ENCODE measurements around the gene RNH1.

DNA sequence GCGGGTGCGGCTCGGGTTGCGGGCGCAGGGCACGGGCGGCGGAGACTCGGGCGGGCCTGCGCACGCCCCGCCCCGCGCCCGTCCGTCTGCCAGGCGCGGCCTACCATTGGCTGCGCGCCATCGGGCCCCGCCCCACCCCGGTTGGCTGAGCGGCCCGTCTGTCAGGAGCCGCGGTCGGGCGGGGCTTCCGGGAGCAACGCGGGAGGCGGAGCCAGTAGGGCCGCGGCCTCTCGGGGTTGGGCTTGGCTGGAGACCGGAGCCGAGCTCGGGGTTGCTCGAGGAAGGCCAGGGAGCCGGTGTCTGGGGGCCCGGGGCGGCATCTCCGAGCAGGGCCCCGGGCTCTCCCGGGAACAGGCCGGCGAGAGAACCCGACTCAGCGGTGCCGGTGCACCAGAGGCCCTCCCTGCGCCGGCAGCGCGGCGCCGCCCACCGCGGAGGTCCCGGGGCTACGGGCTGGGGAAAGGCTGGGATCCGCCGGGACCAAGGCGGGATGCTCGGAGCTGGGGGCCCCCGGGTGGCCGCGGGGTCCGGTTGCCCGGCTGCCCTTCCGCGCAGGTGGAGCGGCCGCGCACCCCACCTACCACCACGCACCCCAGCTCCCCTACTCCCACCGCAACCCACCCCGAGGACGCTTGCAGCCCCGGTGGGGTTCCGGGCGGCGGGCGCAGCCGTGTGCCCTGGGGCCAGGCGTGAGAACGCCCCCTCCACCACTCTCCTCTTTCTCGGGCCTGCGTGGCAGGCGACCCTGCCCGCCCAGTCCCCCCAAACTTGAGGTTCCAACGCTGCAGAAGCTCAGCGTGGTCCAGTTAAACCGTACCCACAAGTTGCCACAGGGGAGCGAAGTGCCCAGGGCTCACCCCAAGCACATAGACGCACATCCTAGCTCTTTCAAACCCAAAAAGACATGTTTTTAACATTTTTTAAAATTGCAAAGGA lies 28.7 kb upstream of the RNH1 start, which contains the start of gene HRAS:
- TF ChIP-seq TAF1 (IDR thresholded peaks at IDR 0.05; ENCODE audit: low read depth, low read length), result no peak
- no peak for TF ChIP-seq POLR2A (IDR thresholded peaks at IDR 0.05; ENCODE audit: low read depth, low read length)
